NCI-H2029 (cell line): ENCODE data around the gene UBE2G1.

Experiments
- DNase-seq: peaks from one replicate; lab custom pipeline; 2025; lab: John Stamatoyannopoulos, UW

UBE2G1 gene

GRCh38 chr17:4334332-4334731, 32.1 kb downstream of the UBE2G1 start:
- no peak for DNase-seq

GRCh38 chr17:4333041-4333440, 33.4 kb downstream of the UBE2G1 start:
- DNase-seq, result no peak

- no peak for DNase-seq
These were observed 34.0 kb downstream of the UBE2G1 start for GRCh38 chr17:4332296-4332970.

- DNase-seq, result no peak
These were observed 34.9 kb downstream of the UBE2G1 start for GRCh38 chr17:4331614-4332013.

GRCh38 chr17:4329838-4330237, 36.6 kb downstream of the UBE2G1 start:
- DNase-seq, result no peak

GRCh38 chr17:4327606-4328005, 38.9 kb downstream of the UBE2G1 start:
- DNase-seq, result no peak

GRCh38 chr17:4326608-4327007, 39.9 kb downstream of the UBE2G1 start:
- no peak for DNase-seq

- DNase-seq, result no peak
These were observed 40.4 kb downstream of the UBE2G1 start for GRCh38 chr17:4326112-4326511.

- DNase-seq, result no peak
These were observed 42.0 kb downstream of the UBE2G1 start for GRCh38 chr17:4324463-4324862.

GRCh38 chr17:4319221-4319620, 47.3 kb downstream of the UBE2G1 start:
- no peak for DNase-seq

GRCh38 chr17:4318596-4318995, 47.9 kb downstream of the UBE2G1 start:
- DNase-seq, result no peak

- no peak for DNase-seq
These were observed 48.3 kb downstream of the UBE2G1 start for GRCh38 chr17:4318186-4318585.

GRCh38 chr17:4317610-4318009, 48.9 kb downstream of the UBE2G1 start:
- DNase-seq, result no peak

- DNase-seq, result no peak
These were observed 49.8 kb downstream of the UBE2G1 start for GRCh38 chr17:4316648-4317047.

- no peak for DNase-seq
These were observed 51.9 kb downstream of the UBE2G1 start for GRCh38 chr17:4314618-4315017.

- DNase-seq, result no peak
These were observed 52.3 kb downstream of the UBE2G1 start for GRCh38 chr17:4314179-4314578.

GRCh38 chr17:4313221-4314114, 53.0 kb downstream of the UBE2G1 start:
- DNase-seq, result no peak

- no peak for DNase-seq
These were observed 56.0 kb downstream of the UBE2G1 start for GRCh38 chr17:4310354-4311060.

GRCh38 chr17:4309897-4310296, 56.6 kb downstream of the UBE2G1 start:
- DNase-seq, result no peak

GRCh38 chr17:4307179-4307930, 59.1 kb downstream of the UBE2G1 start:
- no peak for DNase-seq

GRCh38 chr17:4305224-4305623, 61.3 kb downstream of the UBE2G1 start:
- DNase-seq, result no peak

- DNase-seq, result peak; percentile 10
These were observed 62.0 kb downstream of the UBE2G1 start for GRCh38 chr17:4304417-4305027.
